ENCODE results near the gene TECR.
"Not testable (repeated sequence)": the region's sequence is repeated elsewhere in the genome, so short reads cannot be mapped to it uniquely, and the experiment has no call there.

The TECR gene

DNA sequence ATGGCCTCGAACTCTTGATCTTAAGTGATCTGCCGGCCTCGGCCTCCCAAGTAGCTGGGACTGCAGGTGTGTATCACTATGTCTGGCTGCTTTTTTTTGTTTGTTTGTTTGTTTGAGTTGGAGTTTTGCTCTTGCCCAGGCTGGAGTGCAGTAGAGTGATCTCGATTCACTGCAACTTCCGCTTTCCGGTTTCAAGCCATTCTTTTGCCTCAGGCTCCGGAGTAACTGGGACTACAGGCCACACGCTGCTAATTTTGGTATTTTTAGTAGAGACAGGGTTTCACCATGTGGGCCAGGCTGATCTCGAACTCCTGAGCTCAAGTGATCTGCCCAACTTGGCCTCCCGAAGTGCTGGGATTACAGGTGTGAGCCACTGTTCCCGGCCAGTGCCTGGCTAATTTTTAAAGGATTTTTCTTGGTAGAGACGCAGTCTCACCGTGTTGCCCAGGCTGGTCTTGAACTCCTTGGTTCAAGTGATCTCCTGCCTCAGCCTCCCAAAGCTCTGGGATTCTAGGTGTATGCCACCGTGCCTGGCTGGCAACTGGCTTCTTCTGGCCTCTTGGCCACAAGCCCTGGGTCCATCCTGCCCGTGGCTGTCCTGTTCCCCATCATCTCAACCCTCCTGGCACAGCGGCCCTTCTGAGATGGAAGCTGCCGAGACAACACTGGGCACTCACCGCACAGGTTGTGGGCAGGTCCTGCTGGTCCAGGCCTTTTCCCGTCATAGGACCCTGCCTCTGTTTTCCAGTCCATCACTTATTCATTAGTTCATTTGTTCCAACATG is 11.5 kb downstream of the TECR start:
- DNase-seq = no peak

DNA sequence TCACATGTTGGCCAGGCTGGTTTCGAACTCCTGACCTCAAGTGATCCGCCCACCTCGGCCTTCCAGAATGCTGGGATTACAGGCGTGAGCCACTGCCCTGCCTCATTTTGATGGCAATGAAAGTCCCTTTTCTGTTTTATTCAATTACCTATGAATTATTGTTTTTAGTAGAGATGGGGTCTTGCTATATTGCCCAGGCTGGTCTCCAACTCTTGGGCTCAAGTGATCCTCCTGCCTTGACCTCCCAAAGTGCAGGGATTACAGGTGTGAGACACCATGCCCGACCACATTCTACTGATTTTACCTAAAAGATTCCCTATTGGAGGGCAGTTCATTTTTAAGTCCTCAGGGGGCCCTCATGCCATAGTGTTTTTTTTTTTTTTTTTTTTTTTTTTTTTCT is 12.6 kb downstream of the TECR start:
- not testable (repeated sequence) for DNase-seq

DNA sequence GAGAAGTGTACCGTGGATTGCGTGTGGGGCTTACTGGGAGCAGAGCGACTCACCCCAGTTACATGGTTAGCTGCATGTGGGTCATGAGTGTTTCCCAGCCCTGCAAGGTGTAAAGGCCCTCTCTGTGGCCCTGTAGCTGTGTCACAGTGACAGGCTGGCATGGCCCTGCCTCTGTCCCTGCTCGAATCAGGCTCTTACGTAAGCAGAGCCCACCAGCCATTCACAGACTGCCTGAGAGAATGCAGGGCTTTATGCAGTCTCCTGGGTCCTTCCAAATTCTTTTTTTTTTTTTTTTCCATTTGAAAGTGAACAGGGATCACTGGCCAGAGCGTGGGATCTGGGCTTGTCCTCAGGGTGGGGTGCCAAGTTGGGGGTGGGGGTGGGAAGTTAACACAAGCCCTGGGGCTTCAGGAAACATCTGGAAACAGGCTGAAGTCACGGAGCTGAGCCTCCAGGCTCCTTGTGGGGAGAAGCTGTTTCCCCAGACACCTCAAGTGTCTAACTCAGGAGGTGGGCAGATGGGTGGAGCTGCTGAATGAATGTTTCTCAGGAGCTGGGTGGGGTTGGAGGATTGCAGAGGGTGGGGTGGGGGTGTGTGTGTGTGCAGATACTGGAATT is 13.4 kb downstream of the TECR start:
- DNase-seq = no peak

DNA sequence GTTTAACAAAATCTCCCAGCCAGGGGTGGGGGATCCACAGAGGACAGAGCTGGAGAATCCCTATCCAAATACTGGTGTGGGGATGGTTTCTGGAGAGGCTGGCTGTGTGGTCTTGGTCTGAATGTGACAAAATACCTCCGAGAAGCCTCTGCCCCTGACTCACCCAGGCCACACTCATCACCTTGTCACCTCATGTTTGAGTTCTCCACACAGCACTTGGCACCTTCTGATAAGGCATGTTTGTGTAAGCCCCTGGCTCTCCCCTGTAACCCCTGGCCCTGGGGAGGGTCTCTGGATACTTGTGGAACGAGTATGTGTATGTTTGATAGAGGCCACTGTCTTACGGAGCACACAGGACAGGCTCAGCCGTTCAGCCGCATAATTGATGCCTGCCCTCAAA is 14.7 kb downstream of the TECR start:
- DNase-seq = no peak

DNA sequence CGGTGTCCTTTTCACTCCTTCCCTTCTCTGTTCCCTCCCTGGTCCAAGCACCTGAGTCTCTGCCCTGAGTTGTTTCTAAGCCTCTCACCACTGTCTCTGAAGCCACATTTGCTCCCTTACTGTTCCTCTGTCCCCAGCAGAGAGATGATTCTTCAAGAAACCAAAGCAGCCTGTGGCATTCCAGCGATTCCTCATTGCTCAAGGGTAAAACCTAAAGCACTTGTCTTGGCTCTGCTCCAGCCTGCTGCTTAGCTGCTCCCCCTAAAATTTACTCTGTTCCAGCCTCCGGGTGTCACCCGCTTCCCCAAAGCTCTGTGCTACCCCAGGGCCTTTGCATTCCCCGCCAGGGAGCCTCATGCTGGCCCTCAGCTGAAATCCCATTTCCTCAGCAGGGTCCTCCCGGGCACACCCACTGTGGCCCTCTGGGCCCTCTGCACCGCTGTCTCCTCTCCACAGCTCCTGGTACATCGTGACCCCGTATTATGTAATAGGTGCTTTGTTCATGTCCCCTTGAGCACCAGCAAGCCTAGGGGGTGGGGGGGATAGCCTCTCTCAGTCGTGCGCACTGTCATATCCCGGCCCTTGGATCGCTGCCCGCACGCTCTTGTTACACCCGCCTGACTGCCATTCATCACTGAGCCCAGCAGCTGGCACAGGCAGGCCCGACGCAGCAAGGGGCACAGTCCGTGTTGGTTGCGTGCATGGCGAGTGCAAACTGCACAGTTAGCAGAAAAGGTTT is 15.8 kb downstream of the TECR start:
- no peak for DNase-seq

DNA sequence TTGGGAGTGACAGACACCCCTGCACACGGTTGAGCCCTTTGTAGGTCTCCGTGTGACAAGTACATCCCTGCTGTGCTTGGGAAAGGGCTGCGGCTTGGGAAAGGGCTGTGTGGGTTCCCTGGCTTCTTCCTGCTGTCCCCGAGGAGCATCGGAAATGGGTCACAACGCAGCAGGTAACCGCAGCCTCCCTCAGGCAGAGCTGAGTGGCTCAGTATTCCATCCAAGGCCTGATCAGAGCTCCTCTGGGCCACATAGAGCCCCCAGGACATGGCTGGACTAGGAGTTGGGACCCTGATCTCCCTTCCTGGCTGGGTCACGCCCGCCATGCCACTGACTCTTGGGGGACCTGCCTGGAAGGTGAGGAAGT is 16.3 kb downstream of the TECR start:
- DNase-seq = no peak

DNA sequence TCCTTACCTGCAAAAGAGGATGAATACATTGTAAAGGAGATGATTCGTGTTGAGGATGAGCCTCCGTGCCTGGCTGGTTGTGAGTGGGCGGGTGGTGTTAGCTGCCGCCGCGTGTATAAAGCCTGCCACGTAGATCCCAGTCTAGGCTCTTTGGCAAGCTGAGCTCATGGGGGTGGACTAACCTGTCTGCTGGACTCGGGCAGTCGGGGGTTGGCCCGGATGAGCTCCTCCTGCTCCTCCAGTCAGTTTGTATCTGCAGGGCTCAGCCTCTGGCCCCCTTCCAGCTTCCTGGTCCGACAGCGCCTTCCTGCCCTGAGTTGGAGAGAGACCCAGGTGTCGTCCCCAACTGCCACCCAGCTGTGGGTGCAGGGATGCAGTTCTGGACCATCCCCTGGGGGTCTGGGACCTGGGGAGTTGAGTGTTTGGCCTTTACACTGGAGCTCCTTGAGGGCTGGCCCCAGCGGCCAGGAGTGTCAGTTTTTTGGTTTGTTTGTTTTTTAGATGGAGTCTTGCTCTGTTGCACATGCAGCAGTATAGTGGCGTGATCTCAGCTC is 20.9 kb downstream of the TECR start:
- no peak for DNase-seq

DNA sequence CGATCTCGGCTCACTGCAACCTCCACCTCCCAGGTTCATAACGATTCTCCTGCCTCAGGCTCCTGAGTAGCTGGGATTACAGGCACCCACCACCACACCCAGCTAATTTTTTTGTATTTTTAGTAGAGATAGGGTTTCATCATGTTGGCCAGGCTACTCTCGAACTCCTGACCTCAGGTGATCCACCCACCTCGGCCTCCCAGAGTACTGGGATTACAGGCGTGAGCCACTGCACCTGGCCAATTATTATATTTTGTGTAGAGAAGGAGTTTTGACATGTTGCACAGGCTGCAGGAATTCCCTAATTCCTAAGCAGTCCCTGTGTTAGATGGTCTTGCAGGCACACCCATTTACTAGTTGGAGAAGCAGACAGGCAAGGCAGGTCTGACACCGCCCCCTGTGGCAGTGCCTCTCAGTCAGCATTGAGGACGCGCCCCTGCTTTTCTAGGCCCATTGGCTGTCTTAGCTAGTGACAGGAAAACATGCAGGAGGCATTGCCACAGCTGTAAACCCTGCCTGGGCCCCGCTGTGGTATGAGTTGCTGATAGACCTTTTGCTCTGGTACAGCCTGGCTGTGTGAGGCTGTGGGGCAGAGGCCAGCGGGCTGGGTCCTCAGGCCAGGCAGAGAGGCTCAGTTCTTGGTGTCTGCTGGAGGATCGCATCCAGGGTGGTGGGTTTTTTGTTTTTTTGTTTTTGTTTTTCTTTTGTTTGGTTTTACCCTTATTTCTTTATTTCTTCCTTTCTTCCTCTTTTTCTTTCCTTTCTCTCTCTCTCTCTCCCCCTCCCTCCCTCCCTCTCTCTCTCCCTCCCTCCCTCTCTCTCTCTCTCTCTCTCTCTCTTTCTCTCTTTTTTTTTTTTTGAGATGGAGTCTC is 22.0 kb downstream of the TECR start:
- peak; percentile 76 for DNase-seq

DNA sequence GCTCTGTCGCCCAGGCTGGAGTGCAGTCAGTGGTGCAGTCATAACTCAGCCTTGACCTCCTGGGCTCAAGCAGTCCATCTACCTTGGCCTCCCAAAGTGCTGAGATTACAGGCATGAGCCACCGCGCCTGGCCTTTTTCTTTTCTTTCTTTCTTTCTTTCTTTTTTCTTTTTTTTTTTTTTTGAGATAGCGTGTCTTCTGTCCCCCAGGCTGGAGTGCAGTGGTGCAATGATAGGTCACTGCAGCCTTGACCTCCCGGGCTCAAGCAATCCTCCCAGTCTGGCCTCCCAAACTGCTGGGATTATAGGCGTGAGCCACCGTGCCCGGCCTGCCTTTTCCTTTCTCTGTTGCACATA is 22.6 kb downstream of the TECR start:
- not testable (repeated sequence) for DNase-seq

DNA sequence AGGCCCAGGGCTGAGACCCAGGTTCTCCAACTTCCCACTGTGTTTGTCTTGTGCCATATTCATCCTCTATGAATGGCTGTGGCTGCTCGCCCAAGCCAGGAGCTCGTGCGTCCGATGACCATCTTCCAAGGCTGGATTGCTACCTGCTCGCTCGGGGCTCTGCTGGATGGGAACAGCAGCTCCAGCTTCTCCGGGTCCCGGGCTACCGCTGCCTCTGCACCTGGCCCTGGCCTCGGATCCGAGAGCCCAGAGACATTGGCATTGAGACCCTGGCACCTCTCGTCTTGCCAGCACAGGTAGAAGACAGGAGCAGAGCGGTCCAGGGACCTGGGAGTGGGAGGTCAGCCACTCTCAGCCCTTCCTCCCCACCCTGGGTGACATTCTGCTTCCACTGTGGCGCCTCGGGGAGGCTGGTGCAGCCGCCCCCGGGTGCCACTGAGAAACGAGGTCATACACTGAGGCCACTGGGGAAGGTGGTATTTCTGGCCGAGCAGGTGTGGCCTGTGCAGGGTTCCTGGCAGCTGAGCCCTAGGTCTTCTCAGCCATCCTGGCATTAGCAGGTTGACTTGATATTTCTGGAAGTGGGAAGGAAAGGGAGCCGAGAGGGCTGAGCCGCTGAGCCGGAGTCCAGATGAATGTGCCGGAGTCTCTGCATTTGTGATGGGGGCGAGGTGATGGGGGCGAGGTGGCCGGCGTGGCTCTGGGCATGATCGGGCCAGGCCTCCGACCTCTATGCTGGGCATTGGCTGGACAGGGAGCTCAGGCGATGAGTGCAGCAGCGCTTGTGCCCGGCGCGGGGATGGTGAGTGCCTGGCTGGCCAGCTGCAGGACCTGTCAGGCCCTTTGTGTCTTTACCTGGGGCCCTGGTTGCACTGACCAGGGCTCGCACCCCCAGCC is 23.9 kb downstream of the TECR start:
- no peak for DNase-seq

DNA sequence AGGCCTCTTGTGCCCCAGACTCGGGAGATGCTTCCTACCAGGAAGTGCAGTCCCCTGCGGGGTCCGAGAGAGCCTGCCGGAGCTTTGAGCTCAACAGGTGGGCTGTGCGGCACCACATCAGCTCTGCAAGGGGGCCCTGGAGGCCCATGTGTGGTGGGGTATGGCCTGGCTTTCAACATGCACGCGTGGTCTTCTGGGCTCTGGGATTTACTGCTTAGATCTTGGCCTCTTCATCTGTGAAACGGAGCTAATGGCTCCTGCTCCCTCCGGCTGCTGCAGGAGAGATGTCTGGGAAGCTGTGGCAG is 24.5 kb downstream of the TECR start:
- DNase-seq = no peak

DNA sequence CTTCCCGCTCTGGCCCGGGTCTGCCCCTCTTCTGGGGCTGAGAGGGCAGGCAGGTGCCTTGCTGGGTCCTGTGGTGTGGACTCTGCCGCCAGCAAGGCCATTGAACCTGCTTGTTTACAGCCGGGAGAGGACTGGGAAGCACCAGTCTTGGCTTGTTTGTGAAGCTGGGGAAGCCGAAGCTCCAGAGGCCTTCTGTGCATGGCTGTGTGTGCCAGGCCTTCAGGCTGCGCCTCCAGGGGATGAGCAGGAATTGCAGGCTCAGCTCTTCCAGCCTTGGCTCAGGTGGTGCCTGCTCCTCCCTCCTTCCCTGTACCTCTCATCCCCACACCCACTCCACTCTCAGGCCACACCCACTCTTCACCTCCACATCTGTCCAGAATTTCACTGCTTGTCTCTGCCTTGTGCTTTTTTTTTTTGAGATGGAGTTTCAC is 25.0 kb downstream of the TECR start:
- DNase-seq = no peak

DNA sequence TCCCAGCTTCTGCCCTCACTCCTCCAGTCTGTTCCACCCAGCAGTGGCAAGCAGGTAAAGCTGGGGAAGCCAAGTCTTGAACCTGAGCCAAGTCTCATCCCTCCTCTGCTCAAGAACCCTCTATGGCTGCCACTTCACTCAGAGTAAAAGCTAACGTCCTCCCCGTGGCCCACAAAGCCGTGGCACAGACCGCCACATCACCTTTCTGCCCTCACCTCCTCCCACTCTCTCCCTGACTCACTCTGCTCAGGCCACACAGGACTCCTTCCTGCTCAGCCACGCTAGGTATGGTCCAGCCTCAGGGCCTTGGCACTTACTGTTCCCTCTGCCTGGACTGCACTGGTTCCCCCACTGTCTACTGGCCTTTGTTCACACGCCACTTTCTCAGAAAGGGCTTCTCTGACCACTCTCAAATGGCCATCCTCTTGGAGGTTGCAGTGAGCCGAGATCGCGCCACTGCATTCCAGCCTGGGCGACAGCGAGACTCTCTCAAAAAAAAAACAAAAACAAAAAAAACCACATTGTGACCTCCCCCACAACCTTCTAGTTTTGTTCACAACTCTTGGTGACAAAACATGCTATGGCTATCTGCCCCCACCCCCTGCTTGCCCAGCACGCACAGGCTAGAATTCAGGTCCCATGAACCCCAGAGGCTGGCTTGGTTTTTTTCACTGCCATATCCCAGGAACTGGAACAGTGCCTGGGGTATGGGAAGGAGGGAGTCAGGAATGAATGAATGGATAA is 26.7 kb downstream of the TECR start:
- DNase-seq = peak; percentile 56

DNA sequence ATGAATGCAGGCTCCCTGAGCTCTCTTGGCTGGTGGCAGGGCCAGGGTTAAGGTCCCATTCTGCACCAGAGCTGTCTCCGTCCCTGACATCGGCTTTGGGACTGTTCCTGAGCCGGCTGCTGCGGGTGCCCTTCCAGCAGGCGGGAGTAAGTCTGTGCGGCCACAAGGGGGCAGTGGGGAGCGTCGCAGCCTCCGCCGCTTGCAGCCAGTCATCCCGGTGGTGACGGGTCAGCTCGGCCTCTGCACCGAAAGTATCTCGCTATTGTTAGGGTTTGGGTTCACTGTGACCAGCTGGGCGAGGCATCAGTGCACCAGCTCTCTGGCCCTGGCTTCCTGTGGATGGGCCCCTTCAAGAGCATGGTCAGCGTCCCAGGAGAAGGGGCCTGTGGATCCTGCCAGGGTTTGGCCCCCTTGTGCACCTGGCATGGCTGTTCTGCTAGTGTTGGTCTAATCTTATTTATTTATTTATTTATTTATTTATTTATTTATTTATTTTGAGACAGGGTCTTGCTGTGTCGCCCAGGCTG is 27.3 kb downstream of the TECR start:
- DNase-seq = peak; percentile 89

DNA sequence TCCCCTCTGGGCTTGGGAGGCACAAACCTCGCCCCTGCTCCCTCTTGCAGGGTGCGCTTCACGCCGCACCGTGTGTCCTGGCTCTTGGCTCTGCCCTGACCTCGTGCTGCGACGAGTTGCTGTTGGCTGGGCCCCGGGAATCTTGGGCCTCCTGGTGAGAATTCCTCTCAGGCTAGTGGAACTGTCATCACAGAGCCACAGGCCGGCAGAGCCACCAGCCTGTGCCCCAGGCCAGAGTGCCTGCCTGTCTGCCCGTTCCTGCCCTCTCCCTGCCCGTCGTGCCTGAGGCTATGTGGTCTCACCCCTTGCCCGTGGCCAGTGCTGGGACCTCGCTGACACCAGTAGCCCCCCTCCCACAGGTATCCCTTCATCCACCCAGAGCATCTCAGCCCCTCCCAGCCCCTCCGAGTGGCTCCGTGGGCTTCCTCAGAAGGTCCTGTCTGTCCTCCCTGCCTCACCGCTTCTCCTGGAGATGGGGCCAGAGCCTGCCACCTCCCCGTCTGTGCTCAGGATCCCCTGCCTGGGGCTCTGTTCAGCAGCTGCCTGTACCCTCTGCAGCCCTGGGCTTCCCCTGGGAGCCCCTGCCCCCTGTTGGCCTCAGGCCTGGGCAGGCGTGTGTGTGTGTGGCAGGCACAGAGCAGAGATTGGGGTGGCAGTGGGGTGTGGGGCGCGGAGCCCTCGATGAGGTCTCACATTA is 29.1 kb downstream of the TECR start:
- no peak for DNase-seq

DNA sequence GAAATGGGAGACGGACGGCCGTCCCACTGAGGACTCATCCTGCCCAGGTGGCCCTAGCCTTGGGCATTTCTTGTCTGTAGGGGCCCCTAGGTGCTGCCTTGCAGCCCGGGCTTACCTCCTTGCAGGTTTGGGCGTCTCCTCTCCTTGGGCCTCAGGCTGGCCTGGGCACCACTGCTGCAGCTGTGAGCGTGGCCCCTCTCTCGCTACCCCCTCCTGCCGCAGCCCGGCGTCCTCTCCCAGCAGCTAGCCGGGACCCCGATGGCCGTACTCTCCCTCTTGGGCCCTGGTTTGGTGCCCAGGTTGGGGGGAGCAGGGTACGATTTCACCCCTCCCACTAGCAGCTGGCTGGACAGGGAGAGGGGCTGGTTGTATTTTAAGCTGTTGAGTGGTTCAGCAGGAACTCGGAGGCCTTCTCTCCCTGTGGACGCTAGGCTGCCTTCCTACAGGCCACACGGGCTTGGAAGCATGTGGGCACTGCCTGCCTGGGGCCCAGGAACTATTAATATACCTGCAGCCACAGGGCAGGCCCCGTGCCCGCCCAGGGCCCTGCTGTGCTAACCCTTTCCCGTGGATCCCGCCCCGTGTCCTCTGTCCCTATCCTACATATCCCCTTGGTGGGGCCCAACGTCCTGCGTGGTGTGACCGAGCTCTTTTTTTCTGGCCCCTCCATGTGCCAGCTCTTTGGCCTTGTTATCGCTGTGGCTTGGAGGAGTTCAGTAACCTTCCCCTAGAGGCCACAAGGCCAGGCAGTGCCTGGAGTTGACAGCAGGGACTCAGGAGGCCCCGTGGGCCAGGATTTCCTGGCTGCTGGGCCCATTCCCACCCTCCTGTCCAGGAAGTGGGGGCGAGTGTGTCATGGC is 30.8 kb downstream of the TECR start:
- DNase-seq = no peak

DNA sequence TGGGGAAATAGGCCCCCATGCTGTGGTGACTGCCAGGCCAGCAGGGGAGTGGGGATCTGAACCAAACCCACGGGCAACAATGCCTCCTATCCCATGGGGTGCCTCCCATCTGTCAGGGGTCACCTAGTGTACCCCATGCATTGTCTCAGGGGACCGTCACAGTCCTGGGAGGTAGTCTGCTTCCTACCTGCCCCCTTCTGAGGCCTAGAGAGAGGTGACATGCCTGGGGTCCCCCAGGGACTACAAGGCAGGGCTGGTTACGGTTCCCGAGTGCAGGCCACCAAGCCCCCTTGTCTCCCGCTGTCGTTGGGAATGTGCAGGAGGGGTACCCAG is 31.3 kb downstream of the TECR start:
- no peak for DNase-seq

DNA sequence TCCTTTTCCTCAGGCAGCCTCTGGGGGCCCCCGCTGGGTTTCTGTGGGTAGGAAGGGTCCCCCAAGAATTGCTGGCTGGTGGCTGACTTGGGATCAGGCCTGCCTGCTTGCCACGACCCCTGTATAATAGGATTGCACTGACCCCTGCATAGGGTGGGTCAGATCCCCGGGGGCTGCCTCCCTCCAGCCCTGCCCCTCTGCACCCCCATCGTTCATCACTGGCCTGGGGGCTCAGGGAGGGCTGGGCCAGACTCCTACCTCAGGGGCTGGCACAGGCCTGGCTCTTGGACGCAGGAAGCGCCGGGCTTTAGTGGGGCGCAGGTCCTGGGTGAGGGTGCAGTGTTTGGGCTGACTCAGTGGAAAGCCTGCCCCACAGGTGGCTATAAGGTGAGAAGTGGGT is 31.9 kb downstream of the TECR start:
- DNase-seq = no peak

DNA sequence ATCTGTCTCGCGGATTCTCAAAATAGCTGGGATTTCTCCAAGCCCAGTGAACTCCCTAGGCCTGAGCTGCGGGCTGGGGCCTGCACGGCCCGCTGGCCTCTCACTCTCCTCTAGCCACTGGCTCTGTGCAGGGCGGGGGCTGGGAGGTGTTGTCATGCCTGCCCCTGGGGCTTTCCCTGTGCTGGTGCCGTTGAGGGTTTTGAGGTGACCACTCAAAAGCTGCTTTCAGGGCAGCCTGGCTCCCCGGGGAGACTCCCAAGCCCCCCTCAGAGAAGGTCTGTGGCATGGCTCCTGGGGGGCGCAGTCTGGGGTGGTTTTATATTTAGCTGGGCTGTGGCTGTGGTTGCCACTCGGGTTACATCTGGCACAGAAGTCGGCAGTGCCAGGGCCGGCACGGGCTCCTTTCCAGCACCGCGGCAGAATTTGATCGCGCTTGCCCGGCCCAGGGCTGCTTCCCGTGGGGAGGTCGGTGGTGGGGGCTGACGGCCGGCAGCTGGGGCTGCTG is 32.5 kb downstream of the TECR start:
- DNase-seq = no peak
